HEK293 (cell line): ENCODE measurements around the gene TBC1D9B.

Experiments used
- ATF2 ChIP-seq: fragments of 450-650 bp; formaldehyde crosslinking; IDR thresholded peaks from 2 replicates; pipeline ENCODE4 v1.5.1; 2016; ENCODE audit warnings: missing biosample characterization, missing genetic modification characterization, low read depth
- CTCF ChIP-seq: fragments of 450-650 bp; formaldehyde crosslinking; IDR thresholded peaks from 2 replicates; pipeline ENCODE4 v1.5.1; 2016; ENCODE audit warnings: missing biosample characterization, missing genetic modification characterization
- MEIS1 ChIP-seq: sonication (generic); formaldehyde crosslinking; IDR thresholded peaks from 2 replicates; pipeline ENCODE4 v1.8.1; 2022; ENCODE audit warnings: missing genetic modification reagents, mild to moderate bottlenecking, borderline replicate concordance
- REST ChIP-seq: fragments of 450-650 bp; formaldehyde crosslinking; IDR thresholded peaks from 2 replicates; pipeline ENCODE4 v1.5.1; 2016; ENCODE audit warnings: missing biosample characterization, missing genetic modification characterization
- ZBTB17 ChIP-seq: fragments of 450-650 bp; formaldehyde crosslinking; IDR thresholded peaks from 2 replicates; pipeline ENCODE4 v1.5.1; 2016; ENCODE audit warnings: missing biosample characterization, missing genetic modification characterization
- ZNF18 ChIP-seq: fragments of 450-650 bp; formaldehyde crosslinking; IDR thresholded peaks from 2 replicates; pipeline ENCODE4 v1.5.1; 2016; ENCODE audit warnings: missing biosample characterization, missing genetic modification characterization
- ZNF211 ChIP-seq: fragments of 450-650 bp; formaldehyde crosslinking; IDR thresholded peaks from 2 replicates; pipeline ENCODE4 v1.5.1; 2016; ENCODE audit warnings: low read depth, missing biosample characterization, missing genetic modification characterization
- ZNF639 ChIP-seq: fragments of 450-650 bp; formaldehyde crosslinking; IDR thresholded peaks from 2 replicates; pipeline ENCODE4 v1.5.1; 2016; ENCODE audit warnings: missing biosample characterization, missing genetic modification characterization
- ZNF776 ChIP-seq: fragments of 450-650 bp; formaldehyde crosslinking; IDR thresholded peaks from 2 replicates; pipeline ENCODE4 v1.5.0; 2017; ENCODE audit warnings: missing biosample characterization, missing genetic modification characterization, borderline replicate concordance

GRCh38 chr5:179818746-179819295, 88.9 kb downstream of the TBC1D9B start:
- peak; percentile 89 for TF ChIP-seq ZNF639 (tag by site-specific recombination)
- TF ChIP-seq CTCF: no peak
- TF ChIP-seq ZNF776 (tag by site-specific recombination): no peak
- TF ChIP-seq REST (tag by site-specific recombination): peak; percentile 28; the same call in 1 of the 2 replicates
- no peak for TF ChIP-seq ZBTB17 (tag by site-specific recombination)
- peak; percentile 12; the same call in 1 of the 2 replicates for TF ChIP-seq ZNF18
- no peak for TF ChIP-seq MEIS1 (CRISPR knock-in tag)
- TF ChIP-seq ZNF211 (tag by site-specific recombination): no peak
- TF ChIP-seq ATF2 (tag by site-specific recombination): peak; percentile 66
